HEK293 (cell line): Measurements from ENCODE around the gene CEND1.

Experiments
- CTCF ChIA-PET: fragments of 350-600 bp; formaldehyde crosslinking; extraction: SDS; loops from one replicate; lab custom pipeline; 2021; ENCODE audit warnings: antibody characterized with exemption; lab: Yijun Ruan, JAX
- POLR2A ChIA-PET: fragments of 300-600 bp; formaldehyde crosslinking; extraction: SDS; loops from one replicate; lab custom pipeline; 2020; ENCODE audit warnings: antibody characterized with exemption, inconsistent platforms; lab: Yijun Ruan, JAX
- H3K27ac ChIP-seq: fragments of 200-500 bp; sonication (Bioruptor generic); 2 replicates; pipeline ENCODE4 v1.5.1; 2014; ENCODE audit warnings: low read depth, low read length, control low read depth, inconsistent platforms; ENCODE audit errors: extremely low read depth
- H3K36me3 ChIP-seq, 2 experiments: fragments of 200-500 bp in 1 of 2; sonication (Bioruptor generic) in 1 of 2; 1 replicate in 1 of 2; 2 replicates in 1 of 2; pipeline ENCODE4 v1.5.1; 2014 to 2017; ENCODE audit warnings: inconsistent platforms in 2 of 2, low read length in 2 of 2; ENCODE audit not compliant: control insufficient read depth in 2 of 2, insufficient read depth in 1 of 2
- H3K4me1 ChIP-seq: fragments of 200-500 bp; sonication (Bioruptor generic); 2 replicates; pipeline ENCODE4 v1.5.1; 2014; ENCODE audit warnings: mild to moderate bottlenecking, low read length, inconsistent platforms; ENCODE audit not compliant: control insufficient read depth, insufficient read depth
- H3K4me3 ChIP-seq: 2 replicates; pipeline ENCODE4 v1.5.1; 2011; ENCODE audit warnings: low read depth, mild to moderate bottlenecking, control low read depth, low read length, moderate library complexity
- H3K9me3 ChIP-seq: fragments of 200-500 bp; sonication (Bioruptor generic); 2 replicates; pipeline ENCODE4 v1.5.1; 2014; ENCODE audit warnings: low read depth, low read length, inconsistent platforms; ENCODE audit not compliant: control insufficient read depth, insufficient read depth
- EGR2 ChIP-seq: fragments of 450-650 bp; formaldehyde crosslinking; IDR thresholded peaks from 2 replicates; pipeline ENCODE4 v1.5.1; 2016; ENCODE audit warnings: low read depth, missing biosample characterization, missing genetic modification characterization
- GLIS1 ChIP-seq: fragments of 450-650 bp; formaldehyde crosslinking; IDR thresholded peaks from 2 replicates; pipeline ENCODE4 v1.5.1; 2016; ENCODE audit warnings: missing biosample characterization, missing genetic modification characterization
- GLIS2 ChIP-seq: fragments of 450-650 bp; formaldehyde crosslinking; IDR thresholded peaks from 2 replicates; pipeline ENCODE4 v1.5.1; 2016; ENCODE audit warnings: missing biosample characterization, missing genetic modification characterization
- KLF16 ChIP-seq: fragments of 450-650 bp; formaldehyde crosslinking; IDR thresholded peaks from 2 replicates; pipeline ENCODE4 v1.5.1; 2017; ENCODE audit warnings: missing biosample characterization, missing genetic modification characterization
- PRDM1 ChIP-seq: fragments of 450-650 bp; formaldehyde crosslinking; IDR thresholded peaks from 2 replicates; pipeline ENCODE4; 2016; ENCODE audit warnings: missing biosample characterization, missing genetic modification characterization
- SALL2 ChIP-seq: fragments of 450-650 bp; formaldehyde crosslinking; IDR thresholded peaks from 2 replicates; pipeline ENCODE4 v1.5.0; 2017; ENCODE audit warnings: missing biosample characterization, mild to moderate bottlenecking, missing genetic modification characterization, borderline replicate concordance
- SP3 ChIP-seq: fragments of 450-650 bp; formaldehyde crosslinking; IDR thresholded peaks from 2 replicates; pipeline ENCODE4 v1.5.1; 2016; ENCODE audit warnings: missing biosample characterization, missing genetic modification characterization
- ZBTB48 ChIP-seq: fragments of 450-650 bp; formaldehyde crosslinking; IDR thresholded peaks from 2 replicates; pipeline ENCODE4 v1.5.1; 2016; ENCODE audit warnings: missing biosample characterization, missing genetic modification characterization
- ZNF16 ChIP-seq: fragments of 450-650 bp; formaldehyde crosslinking; IDR thresholded peaks from 2 replicates; pipeline ENCODE4 v1.5.1; 2016; ENCODE audit warnings: low read depth, missing biosample characterization, missing genetic modification characterization
- ZNF19 ChIP-seq: fragments of 450-650 bp; formaldehyde crosslinking; IDR thresholded peaks from 2 replicates; pipeline ENCODE4; 2016; ENCODE audit warnings: missing biosample characterization, missing genetic modification characterization, low read depth
- ZNF214 ChIP-seq: fragments of 450-650 bp; formaldehyde crosslinking; IDR thresholded peaks from 2 replicates; pipeline ENCODE4 v1.5.1; 2017; ENCODE audit warnings: missing biosample characterization, mild to moderate bottlenecking, missing genetic modification characterization, borderline replicate concordance
- ZNF223 ChIP-seq: fragments of 450-650 bp; formaldehyde crosslinking; IDR thresholded peaks from 2 replicates; pipeline ENCODE4 v1.5.1; 2016; ENCODE audit warnings: missing biosample characterization, missing genetic modification characterization
- ZNF266 ChIP-seq: fragments of 450-650 bp; formaldehyde crosslinking; IDR thresholded peaks from 2 replicates; pipeline ENCODE4 v1.5.1; 2016; ENCODE audit warnings: missing biosample characterization, missing genetic modification characterization, low read depth
- ZNF302 ChIP-seq: fragments of 450-650 bp; formaldehyde crosslinking; IDR thresholded peaks from 2 replicates; pipeline ENCODE4 v1.5.1; 2016; ENCODE audit warnings: missing biosample characterization, missing genetic modification characterization, low read depth
- ZNF311 ChIP-seq: fragments of 450-650 bp; formaldehyde crosslinking; IDR thresholded peaks from 2 replicates; pipeline ENCODE4 v1.5.1; 2017; ENCODE audit warnings: missing biosample characterization, missing genetic modification characterization, borderline replicate concordance
- ZNF324 ChIP-seq: fragments of 450-650 bp; formaldehyde crosslinking; IDR thresholded peaks from 2 replicates; pipeline ENCODE4 v1.5.1; 2016; ENCODE audit warnings: missing biosample characterization, missing genetic modification characterization
- ZNF354C ChIP-seq: fragments of 450-650 bp; formaldehyde crosslinking; IDR thresholded peaks from 2 replicates; pipeline ENCODE4 v1.5.1; 2016; ENCODE audit warnings: missing biosample characterization, missing genetic modification characterization, low read depth, borderline replicate concordance
- ZNF555 ChIP-seq: fragments of 450-650 bp; formaldehyde crosslinking; conservative IDR thresholded peaks from 2 replicates; pipeline ENCODE4 v1.5.1; 2017; ENCODE audit warnings: missing biosample characterization, mild to moderate bottlenecking, missing genetic modification characterization, inconsistent platforms
- ZNF561 ChIP-seq: fragments of 450-650 bp; IDR thresholded peaks from 2 replicates; pipeline ENCODE4 v1.5.1; 2018; ENCODE audit warnings: missing biosample characterization, missing genetic modification characterization, borderline replicate concordance
- ZNF585B ChIP-seq: fragments of 450-650 bp; formaldehyde crosslinking; IDR thresholded peaks from 2 replicates; pipeline ENCODE4 v1.5.1; 2016; ENCODE audit warnings: missing biosample characterization, missing genetic modification characterization
- ZNF624 ChIP-seq: fragments of 450-650 bp; formaldehyde crosslinking; IDR thresholded peaks from 2 replicates; pipeline ENCODE4 v1.5.1; 2017; ENCODE audit warnings: missing biosample characterization, missing genetic modification characterization
- ZNF670 ChIP-seq: fragments of 450-650 bp; formaldehyde crosslinking; IDR thresholded peaks from 2 replicates; pipeline ENCODE4 v1.5.1; 2016; ENCODE audit warnings: missing biosample characterization, missing genetic modification characterization, low read depth
- ZNF677 ChIP-seq: fragments of 450-650 bp; IDR thresholded peaks from 2 replicates; pipeline ENCODE4 v1.5.0; 2018; ENCODE audit warnings: missing biosample characterization, mild to moderate bottlenecking, missing genetic modification characterization, moderate library complexity
- ZNF707 ChIP-seq: fragments of 450-650 bp; formaldehyde crosslinking; IDR thresholded peaks from 2 replicates; pipeline ENCODE4 v1.5.1; 2016; ENCODE audit warnings: missing biosample characterization, missing genetic modification characterization
- ZNF768 ChIP-seq: fragments of 450-650 bp; formaldehyde crosslinking; IDR thresholded peaks from 2 replicates; pipeline ENCODE4 v1.5.1; 2018; ENCODE audit warnings: missing biosample characterization, mild to moderate bottlenecking, missing genetic modification characterization
- ZNF837 ChIP-seq: fragments of 450-650 bp; formaldehyde crosslinking; IDR thresholded peaks from 2 replicates; pipeline ENCODE4 v1.5.1; 2016; ENCODE audit warnings: missing biosample characterization, missing genetic modification characterization
- ZXDB ChIP-seq: fragments of 450-650 bp; formaldehyde crosslinking; IDR thresholded peaks from 2 replicates; pipeline ENCODE4 v1.5.1; 2016; ENCODE audit warnings: missing biosample characterization, missing genetic modification characterization
- TF ChIP-seq, protein P1 (sequence below): fragments of 450-650 bp; IDR thresholded peaks from 2 replicates; pipeline ENCODE4 v1.5.1; 2018; ENCODE audit warnings: missing biosample characterization, mild to moderate bottlenecking, missing genetic modification characterization
- TF ChIP-seq, protein P2 (sequence below): fragments of 450-650 bp; formaldehyde crosslinking; IDR thresholded peaks from 2 replicates; pipeline ENCODE4 v1.5.1; 2016; ENCODE audit warnings: missing biosample characterization, missing genetic modification characterization
- TF ChIP-seq, protein P3 (sequence below): fragments of 450-650 bp; formaldehyde crosslinking; IDR thresholded peaks from 2 replicates; pipeline ENCODE4 v1.5.1; 2016; ENCODE audit warnings: missing biosample characterization, missing genetic modification characterization
- TF ChIP-seq, protein P4 (sequence below): fragments of 450-650 bp; formaldehyde crosslinking; IDR thresholded peaks from 2 replicates; pipeline ENCODE4 v1.5.1; 2016; ENCODE audit warnings: missing biosample characterization, missing genetic modification characterization

Gene CEND1

DNA sequence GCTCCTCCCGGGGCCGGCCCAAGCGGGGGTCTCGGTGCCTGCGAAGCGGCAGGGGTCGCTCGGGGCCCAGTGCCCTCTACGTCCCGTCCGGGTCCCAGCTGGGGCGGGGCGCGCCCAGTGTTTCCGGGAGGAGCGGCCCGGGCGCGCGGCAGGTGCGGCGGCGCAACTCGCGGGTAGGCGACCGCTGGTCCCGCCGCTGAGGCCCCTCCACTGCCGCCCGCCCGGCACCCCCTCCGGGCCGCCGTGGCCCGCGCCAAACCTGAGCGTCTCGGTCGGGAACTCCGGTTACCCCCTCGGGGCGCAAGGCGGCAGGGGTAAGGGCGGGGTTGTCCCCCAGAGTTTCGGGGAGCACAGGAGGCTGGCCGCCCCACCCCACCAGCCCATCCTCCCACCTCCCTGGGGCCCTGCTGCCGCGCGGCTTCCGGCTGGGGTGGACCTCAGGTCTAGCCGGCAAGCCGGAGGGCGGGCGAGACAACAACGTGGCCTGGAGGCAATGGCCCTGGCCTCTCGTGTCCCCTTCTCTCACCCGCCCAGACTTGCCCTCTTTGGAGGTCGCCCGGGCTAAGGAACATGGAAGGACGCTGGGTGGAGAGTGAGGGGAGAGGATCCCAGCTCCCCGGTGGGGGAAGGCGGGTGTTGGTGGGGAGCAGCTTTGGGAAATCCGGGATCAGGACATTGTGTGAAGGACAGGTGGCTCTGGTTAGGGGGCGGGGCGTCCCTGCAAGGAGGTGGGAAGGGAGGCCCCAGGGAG is 37.4 kb upstream of the CEND1 start (continued):
- no peak for TF ChIP-seq ZNF302 (tag by site-specific recombination)
- no peak for TF ChIP-seq ZNF707 (tag by site-specific recombination)
- TF ChIP-seq, protein P1, sequence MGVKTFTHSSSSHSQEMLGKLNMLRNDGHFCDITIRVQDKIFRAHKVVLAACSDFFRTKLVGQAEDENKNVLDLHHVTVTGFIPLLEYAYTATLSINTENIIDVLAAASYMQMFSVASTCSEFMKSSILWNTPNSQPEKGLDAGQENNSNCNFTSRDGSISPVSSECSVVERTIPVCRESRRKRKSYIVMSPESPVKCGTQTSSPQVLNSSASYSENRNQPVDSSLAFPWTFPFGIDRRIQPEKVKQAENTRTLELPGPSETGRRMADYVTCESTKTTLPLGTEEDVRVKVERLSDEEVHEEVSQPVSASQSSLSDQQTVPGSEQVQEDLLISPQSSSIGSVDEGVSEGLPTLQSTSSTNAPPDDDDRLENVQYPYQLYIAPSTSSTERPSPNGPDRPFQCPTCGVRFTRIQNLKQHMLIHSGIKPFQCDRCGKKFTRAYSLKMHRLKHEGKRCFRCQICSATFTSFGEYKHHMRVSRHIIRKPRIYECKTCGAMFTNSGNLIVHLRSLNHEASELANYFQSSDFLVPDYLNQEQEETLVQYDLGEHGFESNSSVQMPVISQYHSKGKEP (tag by site-specific recombination), result no peak
- peak; percentile 78 for TF ChIP-seq SP3

DNA sequence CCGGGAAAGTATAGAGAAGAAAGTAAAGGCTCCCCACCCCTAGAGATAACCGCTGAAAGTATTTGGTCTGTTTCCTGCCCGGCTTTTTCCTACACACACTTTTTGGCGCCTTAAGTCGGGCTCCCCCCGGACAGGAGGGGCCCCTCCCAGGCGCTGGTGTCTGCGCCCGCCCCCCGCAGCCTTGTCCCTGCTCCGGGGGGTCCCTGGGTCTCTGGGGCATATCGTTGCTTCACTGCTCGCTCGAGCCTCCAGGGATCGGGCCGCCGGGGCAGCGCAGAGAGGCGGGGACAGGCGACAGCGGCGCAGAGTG is 36.9 kb upstream of the CEND1 start:
- ChIA-PET CTCF (interaction anchor here (1.0 kb wide), 1 partner anchor 9 kb away, joined by 4 read pairs; no protein-coding TSS in a partner anchor), POLR2A (interaction anchor here (8.8 kb wide), 1 partner anchor 15 kb away, joined by 70 read pairs; the partner anchor contains the start of genes POLR2L and TSPAN4)
- no peaks in the 10 kb centered on the region for H3K4me1 ChIP-seq
- TF ChIP-seq PRDM1 (tag by site-specific recombination) (0 out of 2 replicates have a peak, but pooled peaks have one; percentile 35), ZNF624 (no peak), ZNF585B (tag by site-specific recombination) (no peak), ZNF19 (tag by site-specific recombination) (no peak), ZNF837 (tag by site-specific recombination) (no peak), SALL2 (tag by site-specific recombination) (no peak), ZNF214 (tag by site-specific recombination) (no peak), ZNF677 (tag by site-specific recombination) (no peak), KLF16 (no peak), ZNF670 (tag by site-specific recombination) (no peak), ZNF311 (no peak), GLIS2 (tag by site-specific recombination) (peak; percentile 55; the same call in 1 of the 2 replicates), ZNF223 (tag by site-specific recombination) (no peak), ZNF768 (no peak), GLIS1 (tag by site-specific recombination) (peak; percentile 90), ZXDB (tag by site-specific recombination) (no peak), ZNF324 (tag by site-specific recombination) (no peak), ZNF354C (tag by site-specific recombination) (no peak), EGR2 (tag by site-specific recombination) (no peak), ZNF561 (tag by site-specific recombination) (no peak), ZNF555 (tag by site-specific recombination) (no peak), ZNF16 (tag by site-specific recombination) (no peak), ZBTB48 (peak; percentile 65; the same call in 1 of the 2 replicates), ZNF266 (tag by site-specific recombination) (no peak)
- TF ChIP-seq, protein P2, sequence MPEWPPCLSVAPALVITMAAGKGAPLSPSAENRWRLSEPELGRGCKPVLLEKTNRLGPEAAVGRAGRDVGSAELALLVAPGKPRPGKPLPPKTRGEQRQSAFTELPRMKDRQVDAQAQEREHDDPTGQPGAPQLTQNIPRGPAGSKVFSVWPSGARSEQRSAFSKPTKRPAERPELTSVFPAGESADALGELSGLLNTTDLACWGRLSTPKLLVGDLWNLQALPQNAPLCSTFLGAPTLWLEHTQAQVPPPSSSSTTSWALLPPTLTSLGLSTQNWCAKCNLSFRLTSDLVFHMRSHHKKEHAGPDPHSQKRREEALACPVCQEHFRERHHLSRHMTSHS (tag by site-specific recombination), result no peak
- TF ChIP-seq, protein P3, sequence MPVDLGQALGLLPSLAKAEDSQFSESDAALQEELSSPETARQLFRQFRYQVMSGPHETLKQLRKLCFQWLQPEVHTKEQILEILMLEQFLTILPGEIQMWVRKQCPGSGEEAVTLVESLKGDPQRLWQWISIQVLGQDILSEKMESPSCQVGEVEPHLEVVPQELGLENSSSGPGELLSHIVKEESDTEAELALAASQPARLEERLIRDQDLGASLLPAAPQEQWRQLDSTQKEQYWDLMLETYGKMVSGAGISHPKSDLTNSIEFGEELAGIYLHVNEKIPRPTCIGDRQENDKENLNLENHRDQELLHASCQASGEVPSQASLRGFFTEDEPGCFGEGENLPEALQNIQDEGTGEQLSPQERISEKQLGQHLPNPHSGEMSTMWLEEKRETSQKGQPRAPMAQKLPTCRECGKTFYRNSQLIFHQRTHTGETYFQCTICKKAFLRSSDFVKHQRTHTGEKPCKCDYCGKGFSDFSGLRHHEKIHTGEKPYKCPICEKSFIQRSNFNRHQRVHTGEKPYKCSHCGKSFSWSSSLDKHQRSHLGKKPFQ (tag by site-specific recombination), result no peak
- TF ChIP-seq, protein P4, sequence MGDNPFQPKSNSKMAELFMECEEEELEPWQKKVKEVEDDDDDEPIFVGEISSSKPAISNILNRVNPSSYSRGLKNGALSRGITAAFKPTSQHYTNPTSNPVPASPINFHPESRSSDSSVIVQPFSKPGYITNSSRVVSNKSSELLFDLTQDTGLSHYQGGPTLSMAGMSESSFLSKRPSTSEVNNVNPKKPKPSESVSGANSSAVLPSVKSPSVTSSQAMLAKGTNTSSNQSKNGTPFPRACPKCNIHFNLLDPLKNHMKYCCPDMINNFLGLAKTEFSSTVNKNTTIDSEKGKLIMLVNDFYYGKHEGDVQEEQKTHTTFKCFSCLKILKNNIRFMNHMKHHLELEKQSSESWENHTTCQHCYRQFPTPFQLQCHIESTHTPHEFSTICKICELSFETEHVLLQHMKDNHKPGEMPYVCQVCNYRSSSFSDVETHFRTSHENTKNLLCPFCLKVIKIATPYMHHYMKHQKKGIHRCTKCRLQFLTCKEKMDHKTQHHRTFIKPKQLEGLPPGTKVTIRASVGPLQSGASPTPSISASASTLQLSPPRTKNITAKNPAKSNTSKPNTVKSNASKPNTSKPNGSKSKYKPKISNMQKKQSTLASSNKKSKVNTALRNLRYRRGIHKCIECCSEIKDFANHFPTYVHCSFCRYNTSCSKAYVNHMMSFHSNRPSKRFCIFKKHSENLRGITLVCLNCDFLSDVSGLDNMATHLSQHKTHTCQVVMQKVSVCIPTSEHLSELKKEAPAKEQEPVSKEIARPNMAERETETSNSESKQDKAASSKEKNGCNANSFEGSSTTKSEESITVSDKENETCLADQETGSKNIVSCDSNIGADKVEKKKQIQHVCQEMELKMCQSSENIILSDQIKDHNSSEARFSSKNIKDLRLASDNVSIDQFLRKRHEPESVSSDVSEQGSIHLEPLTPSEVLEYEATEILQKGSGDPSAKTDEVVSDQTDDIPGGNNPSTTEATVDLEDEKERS (tag by site-specific recombination), result no peak

More for the DNA sequence above, 36.9 kb upstream of the CEND1 start:
- Histone ChIP-seq H3K9me3 (no peaks in the 10 kb centered on the region), H3K36me3 (peaks cover 0 to 38% of the 10 kb centered on the region in 2 experiments; a peak in 2 of 3 replicates), H3K4me3 (peak overlapping the region; percentile 28), H3K27ac (no peak overlapping the region)
